ENCODE data around the gene PORCN. TPM values are rescaled to one million over a fixed set of nuclear protein-coding genes. Genes with fewer than 3 reads are reported as not detected.

Gene PORCN
- total and polyA plus RNA-seq, 5 donors from 2014 or later, result 8.1 to 18.5 (median 9.5) TPM

DNA sequence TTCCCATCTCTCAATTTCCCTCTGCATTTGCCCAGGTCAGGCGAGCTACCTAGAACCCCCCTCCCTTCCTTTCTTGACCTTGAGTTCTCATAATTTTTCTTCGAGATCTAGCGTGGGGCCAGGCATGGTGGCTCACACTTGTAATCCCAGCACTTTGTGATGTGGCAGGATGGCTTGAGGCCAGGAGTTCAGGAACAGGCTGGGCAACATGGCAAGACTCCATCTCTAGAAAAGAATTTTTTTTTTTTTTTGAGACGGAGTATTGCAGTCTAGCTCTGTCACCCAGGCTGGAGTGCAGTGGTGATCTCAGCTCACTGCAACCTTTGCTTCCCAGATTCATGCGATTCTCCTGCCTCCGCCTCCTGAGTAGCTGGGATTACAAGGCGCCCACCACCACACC lies 4.5 kb upstream of the PORCN start:
- H3K4me1 Mint-ChIP-seq, result peaks cover 0 to 8% (median 0%) of the 10 kb centered on the region in 4 donors
- H3K4me3 Mint-ChIP-seq, result no peak overlapping the region
- Histone ChIP-seq H3K4me1 (ENCODE audit: control insufficient read depth, insufficient read depth, low read length, poor library complexity, severe bottlenecking) (no peaks in the 10 kb centered on the region), H3K4me3 (ENCODE audit: low read depth, low read length) (no peak overlapping the region), H3K27me3 (ENCODE audit: control insufficient read depth, insufficient read depth, low read length) (no peaks in the 10 kb centered on the region), H3K27ac (ENCODE audit: insufficient read depth, low read length, poor library complexity, severe bottlenecking) (no peak overlapping the region), H3K36me3 (ENCODE audit: control insufficient read depth, insufficient read depth, low read length) (no peaks in the 10 kb centered on the region), H3K9me3 (ENCODE audit: control insufficient read depth in 2 of 2, low read length in 2 of 2) (no peaks in the 10 kb centered on the region)
- DNase-seq (no peak), ATAC-seq (ENCODE audit: low read depth in 2 of 2) (no peak)
- no peaks in the 10 kb centered on the region for H3K27me3 Mint-ChIP-seq
- peaks cover 3% of the 10 kb centered on the region for H3K36me3 Mint-ChIP-seq
- peak overlapping the region in 1 of 3 donors; percentile 52 for H3K27ac Mint-ChIP-seq
- H3K9me3 Mint-ChIP-seq, result no peaks in the 10 kb centered on the region

DNA sequence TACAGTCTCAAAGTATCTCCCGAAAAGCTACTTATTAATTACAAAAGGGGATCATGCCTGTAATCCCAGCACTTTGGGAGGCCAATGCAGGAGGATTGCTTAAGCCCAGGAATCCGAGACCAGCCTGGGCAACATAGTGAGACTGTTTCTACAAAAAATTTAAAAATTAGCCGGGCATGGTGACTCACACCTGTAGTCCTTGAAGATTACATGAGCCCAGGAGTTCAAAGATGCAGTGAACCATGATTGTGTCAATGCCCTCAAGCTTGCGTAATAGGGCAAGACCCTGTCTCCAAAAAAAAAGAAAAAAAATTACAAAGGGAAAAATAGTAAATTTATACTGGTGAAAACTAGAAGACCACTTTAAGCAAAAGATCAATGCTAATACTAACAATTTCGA lies 3.3 kb upstream of the PORCN start:
- H3K36me3 Mint-ChIP-seq, result peaks cover 3% of the 10 kb centered on the region
- no peak overlapping the region for H3K27ac ChIP-seq (ENCODE audit: insufficient read depth, low read length, poor library complexity, severe bottlenecking)
- no peaks in the 10 kb centered on the region for H3K27me3 ChIP-seq (ENCODE audit: control insufficient read depth, insufficient read depth, low read length)
- H3K4me1 ChIP-seq (ENCODE audit: control insufficient read depth, insufficient read depth, low read length, poor library complexity, severe bottlenecking), result peaks cover 6% of the 10 kb centered on the region
- no peak overlapping the region for H3K4me3 ChIP-seq (ENCODE audit: low read depth, low read length)
- H3K36me3 ChIP-seq (ENCODE audit: control insufficient read depth, insufficient read depth, low read length), result no peaks in the 10 kb centered on the region
- ATAC-seq (ENCODE audit: low read depth in 2 of 2), result no peak
- no peak for DNase-seq
- H3K4me1 Mint-ChIP-seq, result peaks cover 1 to 19% (median 6%) of the 10 kb centered on the region in 4 donors
- H3K9me3 ChIP-seq (ENCODE audit: control insufficient read depth in 2 of 2, low read length in 2 of 2), result no peaks in the 10 kb centered on the region
- H3K9me3 Mint-ChIP-seq, result no peaks in the 10 kb centered on the region
- no peaks in the 10 kb centered on the region for H3K27me3 Mint-ChIP-seq
- peak overlapping the region in 1 of 4 donors; percentile 32 for H3K4me3 Mint-ChIP-seq
- H3K27ac Mint-ChIP-seq, result no peak overlapping the region

DNA sequence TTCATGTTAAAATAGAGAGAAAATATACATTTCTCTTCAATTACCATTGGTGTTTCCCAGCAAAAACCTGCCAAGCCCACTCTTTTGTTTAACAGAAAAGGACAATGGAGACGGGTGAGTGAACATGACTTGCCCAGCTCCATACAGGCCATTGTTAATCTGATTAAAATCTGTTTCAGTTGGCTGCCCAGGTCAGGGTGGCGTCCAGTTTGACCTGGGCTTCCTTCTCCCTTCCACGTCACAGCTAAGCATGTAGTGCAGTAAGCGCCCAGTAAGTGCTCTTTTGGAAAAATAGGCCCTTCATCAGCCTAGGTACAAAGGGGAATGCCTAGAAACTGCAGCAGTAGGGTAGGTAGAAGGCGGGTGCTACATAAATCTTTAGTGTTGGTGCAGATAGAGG lies 1.5 kb upstream of the PORCN start:
- Histone ChIP-seq H3K4me3 (ENCODE audit: low read depth, low read length) (no peak overlapping the region), H3K9me3 (ENCODE audit: control insufficient read depth in 2 of 2, low read length in 2 of 2) (no peaks in the 10 kb centered on the region), H3K27me3 (ENCODE audit: control insufficient read depth, insufficient read depth, low read length) (no peaks in the 10 kb centered on the region), H3K27ac (ENCODE audit: insufficient read depth, low read length, poor library complexity, severe bottlenecking) (no peak overlapping the region), H3K4me1 (ENCODE audit: control insufficient read depth, insufficient read depth, low read length, poor library complexity, severe bottlenecking) (peaks cover 6% of the 10 kb centered on the region), H3K36me3 (ENCODE audit: control insufficient read depth, insufficient read depth, low read length) (no peaks in the 10 kb centered on the region)
- Mint-ChIP-seq H3K27ac (peak overlapping the region in 1 of 3 donors; percentile 51), H3K4me3 (peak overlapping the region in 3 of 4 donors; percentile 36 to 97 (median 54)), H3K4me1 (peaks cover 5 to 24% (median 8%) of the 10 kb centered on the region in 4 donors), H3K27me3 (no peaks in the 10 kb centered on the region), H3K9me3 (no peaks in the 10 kb centered on the region), H3K36me3 (peaks cover 7% of the 10 kb centered on the region)
- no peak for ATAC-seq (ENCODE audit: low read depth in 2 of 2)
- DNase-seq, result no peak

DNA sequence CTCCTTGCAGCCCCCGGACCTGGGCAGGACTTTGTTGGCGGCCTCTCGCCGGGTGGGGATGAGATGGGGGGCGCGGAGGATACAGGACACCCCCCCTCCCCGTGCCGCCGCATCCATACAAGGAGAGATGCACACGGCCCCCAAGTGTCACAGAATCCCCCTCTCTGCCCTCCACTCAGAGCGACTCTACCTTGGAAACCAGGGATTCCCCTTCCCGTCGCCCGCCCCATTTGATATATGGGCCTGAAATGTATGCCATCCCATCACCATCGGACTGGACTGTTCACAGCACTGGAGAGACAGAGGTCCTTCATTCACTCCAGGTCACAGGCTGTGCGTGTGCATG lies 426 bp downstream of the PORCN start:
- Histone ChIP-seq H3K4me1 (ENCODE audit: control insufficient read depth, insufficient read depth, low read length, poor library complexity, severe bottlenecking) (peaks cover 6% of the 10 kb centered on the region), H3K27ac (ENCODE audit: insufficient read depth, low read length, poor library complexity, severe bottlenecking) (peak overlapping the region; percentile 68), H3K4me3 (ENCODE audit: low read depth, low read length) (peak overlapping the region; percentile 61), H3K36me3 (ENCODE audit: control insufficient read depth, insufficient read depth, low read length) (no peaks in the 10 kb centered on the region), H3K27me3 (ENCODE audit: control insufficient read depth, insufficient read depth, low read length) (no peaks in the 10 kb centered on the region), H3K9me3 (ENCODE audit: control insufficient read depth in 2 of 2, low read length in 2 of 2) (no peaks in the 10 kb centered on the region)
- no peaks in the 10 kb centered on the region for H3K9me3 Mint-ChIP-seq
- H3K4me1 Mint-ChIP-seq, result peaks cover 5 to 31% (median 10%) of the 10 kb centered on the region in 4 donors
- peak overlapping the region; percentile 90 to 97 (median 92) for H3K4me3 Mint-ChIP-seq
- H3K36me3 Mint-ChIP-seq, result peaks cover 5% of the 10 kb centered on the region
- H3K27me3 Mint-ChIP-seq, result no peaks in the 10 kb centered on the region
- DNase-seq, result peak in 1 of 3 donors; percentile 7
- H3K27ac Mint-ChIP-seq, result peak overlapping the region in 2 of 3 donors; percentile 96
- no peak for ATAC-seq (ENCODE audit: low read depth in 2 of 2)

DNA sequence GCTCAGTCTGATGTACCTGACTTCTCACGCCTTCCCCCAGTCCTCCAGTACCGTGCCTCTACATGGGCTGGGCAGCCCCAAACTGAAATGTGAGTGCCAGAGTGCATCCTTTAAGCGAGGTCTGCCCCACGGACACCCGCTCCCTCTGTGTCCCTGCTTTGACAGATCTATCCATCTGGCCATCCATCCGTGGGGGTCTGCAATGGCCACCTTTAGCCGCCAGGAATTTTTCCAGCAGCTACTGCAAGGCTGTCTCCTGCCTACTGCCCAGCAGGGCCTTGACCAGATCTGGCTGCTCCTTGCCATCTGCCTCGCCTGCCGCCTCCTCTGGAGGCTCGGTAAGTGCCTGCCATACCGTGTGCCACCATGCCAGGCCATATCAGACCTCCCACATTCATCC lies 827 bp downstream of the PORCN start:
- no peak for ATAC-seq (ENCODE audit: low read depth in 2 of 2)
- peak overlapping the region; percentile 90 to 97 (median 92) for H3K4me3 Mint-ChIP-seq
- H3K4me3 ChIP-seq (ENCODE audit: low read depth, low read length), result peak overlapping the region; percentile 61
- peak overlapping the region in 2 of 3 donors; percentile 96 for H3K27ac Mint-ChIP-seq
- no peaks in the 10 kb centered on the region for H3K36me3 ChIP-seq (ENCODE audit: control insufficient read depth, insufficient read depth, low read length)
- no peaks in the 10 kb centered on the region for H3K27me3 ChIP-seq (ENCODE audit: control insufficient read depth, insufficient read depth, low read length)
- DNase-seq, result peak in 1 of 3 donors; percentile 10
- H3K27me3 Mint-ChIP-seq, result no peaks in the 10 kb centered on the region
- H3K9me3 Mint-ChIP-seq, result no peaks in the 10 kb centered on the region
- peaks cover 5 to 31% (median 10%) of the 10 kb centered on the region in 4 donors for H3K4me1 Mint-ChIP-seq
- H3K4me1 ChIP-seq (ENCODE audit: control insufficient read depth, insufficient read depth, low read length, poor library complexity, severe bottlenecking), result peaks cover 6% of the 10 kb centered on the region
- no peaks in the 10 kb centered on the region for H3K9me3 ChIP-seq (ENCODE audit: control insufficient read depth in 2 of 2, low read length in 2 of 2)
- H3K36me3 Mint-ChIP-seq, result peaks cover 7% of the 10 kb centered on the region
- H3K27ac ChIP-seq (ENCODE audit: insufficient read depth, low read length, poor library complexity, severe bottlenecking), result peak overlapping the region; percentile 68

DNA sequence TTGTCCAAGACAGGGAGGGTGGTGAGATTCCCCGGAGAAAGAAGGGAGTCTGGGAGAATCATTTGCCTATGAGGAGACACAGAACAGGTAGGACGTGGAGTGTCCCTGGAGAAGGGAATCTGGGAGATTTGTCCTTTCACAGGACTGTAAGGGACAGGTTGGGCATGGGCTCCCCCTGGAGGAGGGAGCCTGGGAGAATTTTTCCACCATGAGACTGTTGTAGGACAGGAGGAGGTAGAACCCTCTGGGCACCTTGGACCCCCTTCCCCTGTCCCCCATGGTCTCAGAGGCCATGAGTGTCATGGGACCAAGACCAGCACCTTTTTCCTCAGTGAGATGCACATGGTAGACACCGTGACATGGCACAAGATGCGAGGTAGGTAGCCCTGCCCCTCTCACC lies 2.8 kb downstream of the PORCN start:
- H3K4me3 ChIP-seq (ENCODE audit: low read depth, low read length), result no peak overlapping the region
- Mint-ChIP-seq H3K9me3 (no peaks in the 10 kb centered on the region), H3K27ac (no peak overlapping the region), H3K4me1 (peaks cover 5 to 33% (median 13%) of the 10 kb centered on the region in 4 donors), H3K4me3 (peak overlapping the region in 1 of 4 donors; percentile 13), H3K27me3 (no peaks in the 10 kb centered on the region), H3K36me3 (peaks cover 13% of the 10 kb centered on the region)
- H3K4me1 ChIP-seq (ENCODE audit: control insufficient read depth, insufficient read depth, low read length, poor library complexity, severe bottlenecking), result peaks cover 6% of the 10 kb centered on the region
- H3K9me3 ChIP-seq (ENCODE audit: control insufficient read depth in 2 of 2, low read length in 2 of 2), result no peaks in the 10 kb centered on the region
- H3K27me3 ChIP-seq (ENCODE audit: control insufficient read depth, insufficient read depth, low read length), result no peaks in the 10 kb centered on the region
- H3K27ac ChIP-seq (ENCODE audit: insufficient read depth, low read length, poor library complexity, severe bottlenecking), result no peak overlapping the region
- no peak for ATAC-seq (ENCODE audit: low read depth in 2 of 2)
- DNase-seq, result no peak
- no peaks in the 10 kb centered on the region for H3K36me3 ChIP-seq (ENCODE audit: control insufficient read depth, insufficient read depth, low read length)

DNA sequence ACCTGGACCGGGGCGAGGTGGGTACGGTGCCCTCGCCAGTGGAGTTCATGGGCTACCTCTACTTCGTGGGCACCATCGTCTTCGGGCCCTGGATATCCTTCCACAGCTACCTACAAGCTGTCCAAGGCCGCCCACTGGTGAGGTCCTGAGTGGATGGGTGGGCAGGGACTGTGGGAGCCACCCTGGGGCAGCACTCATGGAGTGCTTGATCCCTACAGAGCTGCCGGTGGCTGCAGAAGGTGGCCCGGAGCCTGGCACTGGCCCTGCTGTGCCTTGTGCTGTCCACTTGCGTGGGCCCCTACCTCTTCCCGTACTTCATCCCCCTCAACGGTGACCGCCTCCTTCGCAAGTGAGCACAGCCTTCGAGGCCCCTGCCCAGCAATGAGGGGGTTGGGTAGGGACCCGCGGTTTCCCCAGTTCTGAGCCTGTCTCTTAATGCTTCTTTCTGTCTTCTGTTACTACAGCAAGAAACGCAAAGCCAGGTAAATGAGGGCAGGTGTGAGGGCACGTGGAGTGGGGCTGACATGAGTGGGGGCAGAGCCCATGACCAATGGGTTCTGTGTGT lies 3.7 kb downstream of the PORCN start:
- H3K27ac Mint-ChIP-seq, result no peak overlapping the region
- H3K4me3 Mint-ChIP-seq, result peak overlapping the region in 1 of 4 donors; percentile 23
- no peak overlapping the region for H3K4me3 ChIP-seq (ENCODE audit: low read depth, low read length)

DNA sequence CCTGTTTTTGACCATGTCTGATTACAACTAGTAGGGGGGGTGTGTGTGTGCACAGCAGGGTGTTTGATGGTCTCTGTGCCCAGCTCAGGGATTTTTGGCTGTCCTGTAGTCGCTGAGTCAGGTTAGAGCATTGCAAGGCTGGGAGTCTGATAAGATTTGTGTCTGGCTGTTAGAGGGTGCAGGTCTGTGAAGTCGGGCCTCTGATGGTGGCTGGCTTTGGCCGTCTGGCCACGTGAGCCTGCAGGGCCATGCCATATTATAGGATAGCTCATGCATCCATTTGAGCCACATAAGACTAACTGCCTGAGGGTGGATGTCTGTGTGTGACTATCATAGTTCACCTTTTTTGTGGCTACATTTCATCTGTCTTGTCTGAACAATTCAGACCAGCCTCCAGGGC lies 4.9 kb downstream of the PORCN start:
- DNase-seq (no peak), ATAC-seq (ENCODE audit: low read depth in 2 of 2) (no peak)
- no peaks in the 10 kb centered on the region for H3K9me3 ChIP-seq (ENCODE audit: control insufficient read depth in 2 of 2, low read length in 2 of 2)
- peaks cover 5 to 25% (median 13%) of the 10 kb centered on the region in 4 donors for H3K4me1 Mint-ChIP-seq
- H3K27ac ChIP-seq (ENCODE audit: insufficient read depth, low read length, poor library complexity, severe bottlenecking), result no peak overlapping the region
- H3K4me3 Mint-ChIP-seq, result peak overlapping the region in 1 of 4 donors; percentile 40
- H3K27me3 Mint-ChIP-seq, result no peaks in the 10 kb centered on the region
- H3K4me3 ChIP-seq (ENCODE audit: low read depth, low read length), result no peak overlapping the region
- H3K4me1 ChIP-seq (ENCODE audit: control insufficient read depth, insufficient read depth, low read length, poor library complexity, severe bottlenecking), result peaks cover 6% of the 10 kb centered on the region
- no peaks in the 10 kb centered on the region for H3K9me3 Mint-ChIP-seq
- no peak overlapping the region for H3K27ac Mint-ChIP-seq
- H3K36me3 Mint-ChIP-seq, result peaks cover 13% of the 10 kb centered on the region
- no peaks in the 10 kb centered on the region for H3K27me3 ChIP-seq (ENCODE audit: control insufficient read depth, insufficient read depth, low read length)
- H3K36me3 ChIP-seq (ENCODE audit: control insufficient read depth, insufficient read depth, low read length), result no peaks in the 10 kb centered on the region

More for the DNA sequence above, 3.7 kb downstream of the PORCN start:
- Mint-ChIP-seq H3K27me3 (no peaks in the 10 kb centered on the region), H3K4me1 (peaks cover 5 to 30% (median 13%) of the 10 kb centered on the region in 4 donors), H3K9me3 (no peaks in the 10 kb centered on the region), H3K36me3 (peaks cover 13% of the 10 kb centered on the region)
- H3K4me1 ChIP-seq (ENCODE audit: control insufficient read depth, insufficient read depth, low read length, poor library complexity, severe bottlenecking), result peaks cover 6% of the 10 kb centered on the region
- H3K27ac ChIP-seq (ENCODE audit: insufficient read depth, low read length, poor library complexity, severe bottlenecking), result no peak overlapping the region
- no peaks in the 10 kb centered on the region for H3K27me3 ChIP-seq (ENCODE audit: control insufficient read depth, insufficient read depth, low read length)
- no peak for DNase-seq
- H3K36me3 ChIP-seq (ENCODE audit: control insufficient read depth, insufficient read depth, low read length), result no peaks in the 10 kb centered on the region
- H3K9me3 ChIP-seq (ENCODE audit: control insufficient read depth in 2 of 2, low read length in 2 of 2), result no peaks in the 10 kb centered on the region
- no peak for ATAC-seq (ENCODE audit: low read depth in 2 of 2)

All from CD4-positive, CD25-positive, alpha-beta regulatory T cell (primary cell).